HCT116 (cell line): Measurements from ENCODE around the gene DBR1. TPM values are rescaled to one million over a fixed set of nuclear protein-coding genes. Genes with fewer than 3 reads are reported as not detected.

Experiments used
- RAD21 ChIP-seq: IDR thresholded peaks from 2 replicates; pipeline ENCODE4 v1.6.1; 2012; ENCODE audit warnings: low read depth, mild to moderate bottlenecking
- total RNA-seq: library from RNA; stranded (reverse); gene quantifications from one replicate; pipeline ENCODE4 v1.2.1, GENCODE V29; 2021; ENCODE audit not compliant: unreplicated experiment

Gene DBR1
- total RNA-seq, 1 experiment from 2014 or later, result 21.6 TPM

- no peak for TF ChIP-seq RAD21
These were observed 62.4 kb downstream of the DBR1 start (continued) for GRCh38 chr3:138112362-138112761.

Other genes with a start within 250 kb of the DBR1 start
- gene CLDN18, start 164.8 kb downstream of the DBR1 start, total RNA-seq, result 0.17 TPM
- gene DZIP1L, start 59.3 kb downstream of the DBR1 start, total RNA-seq, result 9.6 TPM
- not detected for gene A4GNT, start 42.5 kb downstream of the DBR1 start, total RNA-seq
- gene ARMC8, start 12.4 kb upstream of the DBR1 start, total RNA-seq, result 36.2 TPM
- 0.79 TPM for gene NME9, start 154.9 kb upstream of the DBR1 start, total RNA-seq
- 13.5 TPM for gene MRAS, start 173.7 kb upstream of the DBR1 start, total RNA-seq